Ascending aorta (tissue), 2 donors: ENCODE results near the gene ADGRB3. TPM values are rescaled to one million over a fixed set of nuclear protein-coding genes. Genes with fewer than 3 reads are reported as not detected.

Experiments used
- DNase-seq, 2 donors: peaks; one replicate each; pipeline ENCODE4 v3.0.0-alpha.2; 2019; ENCODE audit warnings: low spot score in 2 of 2
- H3K27ac ChIP-seq, 2 donors: fragments of 200-600 bp; sonication (generic); one replicate each; pipeline ENCODE4 v1.5.1; 2016 to 2017; ENCODE audit warnings: mild to moderate bottlenecking in 1 of 2
- H3K27me3 ChIP-seq: fragments of 200-600 bp; sonication (generic); one replicate; pipeline ENCODE4 v1.5.1; 2017
- H3K36me3 ChIP-seq, 2 donors: fragments of 200-600 bp; sonication (generic); one replicate each; pipeline ENCODE4 v1.5.1; 2016
- H3K4me1 ChIP-seq, 2 donors: fragments of 200-600 bp; sonication (generic); one replicate each; pipeline ENCODE4 v1.5.1; 2016 to 2017; ENCODE audit warnings: mild to moderate bottlenecking in 1 of 2
- H3K4me3 ChIP-seq, 2 donors: fragments of 200-600 bp; sonication (generic); one replicate each; pipeline ENCODE4 v1.5.1; 2016 to 2017; ENCODE audit warnings: mild to moderate bottlenecking in 1 of 2
- H3K9me3 ChIP-seq, 2 donors: fragments of 200-600 bp; sonication (generic); one replicate each; pipeline ENCODE4 v1.5.1; 2016
- intact Hi-C: fragments of 100-400 bp; cut with DNase I; formaldehyde crosslinking; loops from one replicate; pipeline ENCODE4 v1.15.1; 2023
- total RNA-seq: library from RNA; depleted of rRNA; stranded (reverse); fragments of >200 nt; gene quantifications from one replicate; pipeline ENCODE4 v1.1.0, GENCODE V29; 2016
- TF ChIP-seq, protein P1 (sequence below), 3 experiments: fragments of 200-600 bp in 2 of 3; fragments of 450-650 bp in 1 of 3; sonication (generic) in 2 of 3; IDR thresholded peaks; one replicate each; pipeline ENCODE4 v1.5.1; 2016 to 2019; ENCODE audit warnings: antibody characterized with exemption in 3 of 3, mild to moderate bottlenecking in 1 of 3, moderate library complexity in 1 of 3

The ADGRB3 gene
- total RNA-seq, 1 donor from 2014 or later: 4.4 TPM

DNA sequence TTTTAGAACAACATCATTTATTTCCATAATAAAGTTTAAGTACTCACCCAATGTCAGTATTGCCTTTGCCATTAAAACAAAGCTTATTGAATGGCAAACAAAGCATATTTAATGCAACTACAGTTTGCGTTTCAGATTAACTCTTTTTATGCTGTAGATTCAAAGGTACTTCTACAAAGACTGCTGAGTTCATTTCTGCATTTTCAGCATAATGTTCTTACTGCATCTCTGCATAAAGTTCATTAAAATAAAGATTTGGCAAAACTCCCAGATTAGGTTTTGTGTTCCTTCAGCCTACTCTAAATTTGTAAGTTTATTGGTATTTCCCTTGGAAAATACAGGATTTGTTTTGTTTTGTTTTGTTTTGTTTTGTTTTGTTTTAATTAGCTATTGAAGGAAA, 359.4 kb downstream of the ADGRB3 start:
- no peak overlapping the region for H3K4me3 ChIP-seq
- H3K4me1 ChIP-seq: no peaks in the 10 kb centered on the region
- no peaks in the 10 kb centered on the region for H3K36me3 ChIP-seq
- no peaks in the 10 kb centered on the region for H3K27me3 ChIP-seq
- no peaks in the 10 kb centered on the region for H3K9me3 ChIP-seq
- no peak for DNase-seq
- intact Hi-C loops: no loop called here
- TF ChIP-seq, protein P1, sequence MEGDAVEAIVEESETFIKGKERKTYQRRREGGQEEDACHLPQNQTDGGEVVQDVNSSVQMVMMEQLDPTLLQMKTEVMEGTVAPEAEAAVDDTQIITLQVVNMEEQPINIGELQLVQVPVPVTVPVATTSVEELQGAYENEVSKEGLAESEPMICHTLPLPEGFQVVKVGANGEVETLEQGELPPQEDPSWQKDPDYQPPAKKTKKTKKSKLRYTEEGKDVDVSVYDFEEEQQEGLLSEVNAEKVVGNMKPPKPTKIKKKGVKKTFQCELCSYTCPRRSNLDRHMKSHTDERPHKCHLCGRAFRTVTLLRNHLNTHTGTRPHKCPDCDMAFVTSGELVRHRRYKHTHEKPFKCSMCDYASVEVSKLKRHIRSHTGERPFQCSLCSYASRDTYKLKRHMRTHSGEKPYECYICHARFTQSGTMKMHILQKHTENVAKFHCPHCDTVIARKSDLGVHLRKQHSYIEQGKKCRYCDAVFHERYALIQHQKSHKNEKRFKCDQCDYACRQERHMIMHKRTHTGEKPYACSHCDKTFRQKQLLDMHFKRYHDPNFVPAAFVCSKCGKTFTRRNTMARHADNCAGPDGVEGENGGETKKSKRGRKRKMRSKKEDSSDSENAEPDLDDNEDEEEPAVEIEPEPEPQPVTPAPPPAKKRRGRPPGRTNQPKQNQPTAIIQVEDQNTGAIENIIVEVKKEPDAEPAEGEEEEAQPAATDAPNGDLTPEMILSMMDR (IDR thresholded peaks at IDR 0.05): no peak
- no peak overlapping the region for H3K27ac ChIP-seq

DNA sequence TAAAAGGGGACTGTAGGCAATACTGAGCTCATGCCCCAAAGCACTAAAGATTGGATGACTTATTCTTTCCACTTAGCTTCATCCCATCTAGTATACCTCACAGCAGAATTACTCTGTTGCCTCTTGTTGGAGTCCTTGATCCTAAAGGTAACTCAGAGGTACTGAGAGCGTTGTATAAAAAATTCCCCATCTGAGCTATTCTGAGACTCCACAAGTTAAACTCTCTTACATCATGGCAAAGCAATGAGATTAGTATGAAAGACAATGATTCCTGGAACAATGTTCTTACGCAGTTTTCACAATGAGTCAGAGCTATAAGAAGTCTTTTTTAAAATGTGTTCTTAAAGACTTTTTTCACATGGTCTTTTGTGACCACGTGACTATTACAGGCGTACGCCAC, 370.1 kb downstream of the ADGRB3 start:
- no peak overlapping the region for H3K4me3 ChIP-seq
- no peak for DNase-seq
- no peaks in the 10 kb centered on the region for H3K4me1 ChIP-seq
- TF ChIP-seq, protein P1 (IDR thresholded peaks at IDR 0.05): no peak
- intact Hi-C loops: no loop called here
- no peaks in the 10 kb centered on the region for H3K27me3 ChIP-seq
- no peaks in the 10 kb centered on the region for H3K36me3 ChIP-seq
- no peak overlapping the region for H3K27ac ChIP-seq
- H3K9me3 ChIP-seq: no peaks in the 10 kb centered on the region

DNA sequence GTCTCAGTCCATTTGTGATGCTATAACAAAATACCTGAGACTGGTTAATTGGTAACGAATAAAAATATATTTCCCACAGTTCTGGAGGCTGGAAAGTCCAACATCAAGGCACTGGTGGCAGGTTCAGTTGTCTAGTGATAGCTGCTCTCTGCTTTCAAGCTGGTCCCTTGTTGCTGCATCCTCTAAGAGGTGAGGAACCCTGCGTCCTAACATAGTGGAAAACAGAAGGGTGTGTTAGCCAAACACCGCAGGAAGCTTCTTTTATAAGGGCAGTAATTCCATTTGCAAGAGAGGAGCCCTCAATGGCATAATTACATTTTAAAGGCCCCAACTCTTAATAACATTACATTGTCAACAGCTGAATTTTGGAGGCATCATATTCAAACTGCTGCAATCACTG, 372.7 kb downstream of the ADGRB3 start:
- intact Hi-C loops: no loop called here
- TF ChIP-seq, protein P1 (IDR thresholded peaks at IDR 0.05): no peak
- DNase-seq: no peak

DNA sequence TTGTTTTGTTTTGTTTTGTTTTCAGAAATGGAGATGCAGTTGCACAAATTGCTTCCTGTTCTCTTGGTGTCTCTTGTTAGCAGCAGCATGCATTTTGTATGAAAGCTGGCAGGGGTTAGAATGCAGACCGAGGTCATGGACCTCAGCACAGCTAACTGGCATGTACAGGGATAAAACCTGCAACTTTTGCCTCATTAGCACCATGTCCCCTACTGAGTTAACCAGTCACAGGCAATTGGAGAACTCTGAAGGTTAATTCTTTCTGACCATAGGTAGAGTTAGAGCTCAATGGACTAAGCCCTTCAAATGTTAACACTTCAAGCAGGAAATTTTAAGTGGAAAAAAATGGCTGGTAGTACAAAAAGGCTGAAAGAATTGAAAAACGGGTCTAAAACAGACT, 377.1 kb downstream of the ADGRB3 start:
- Histone ChIP-seq H3K4me1 (no peaks in the 10 kb centered on the region), H3K27ac (no peak overlapping the region), H3K9me3 (no peaks in the 10 kb centered on the region), H3K27me3 (no peaks in the 10 kb centered on the region), H3K36me3 (no peaks in the 10 kb centered on the region), H3K4me3 (no peak overlapping the region)
- DNase-seq: no peak
- intact Hi-C loops: no loop called here
- TF ChIP-seq, protein P1 (IDR thresholded peaks at IDR 0.05): no peak

More for the DNA sequence above, 372.7 kb downstream of the ADGRB3 start:
- H3K4me1 ChIP-seq: no peaks in the 10 kb centered on the region
- no peaks in the 10 kb centered on the region for H3K27me3 ChIP-seq
- no peak overlapping the region for H3K4me3 ChIP-seq
- H3K9me3 ChIP-seq: no peaks in the 10 kb centered on the region
- no peak overlapping the region for H3K27ac ChIP-seq
- no peaks in the 10 kb centered on the region for H3K36me3 ChIP-seq

DNA sequence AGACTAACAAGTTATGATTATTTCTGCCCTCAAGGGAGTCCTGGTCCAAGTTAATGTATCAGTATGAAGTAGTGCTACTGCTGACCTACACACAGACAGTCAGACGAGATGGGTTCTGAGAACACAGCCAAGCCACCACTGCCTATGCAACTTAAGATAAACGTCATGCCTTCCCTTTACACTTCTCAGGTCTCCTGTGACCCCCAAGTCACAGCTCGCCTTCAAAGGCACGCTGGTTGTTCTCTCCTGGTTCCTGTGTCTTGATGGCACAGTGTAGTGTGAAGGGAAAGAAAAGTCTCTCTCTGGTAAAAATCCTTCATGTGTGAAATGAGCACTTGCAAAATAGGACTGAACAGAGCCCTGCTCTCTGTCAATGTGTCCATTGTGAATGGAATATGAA, 377.8 kb downstream of the ADGRB3 start:
- TF ChIP-seq, protein P1 (IDR thresholded peaks at IDR 0.05): no peak
- no peaks in the 10 kb centered on the region for H3K27me3 ChIP-seq
- intact Hi-C loops: no loop called here
- no peak overlapping the region for H3K4me3 ChIP-seq
- H3K4me1 ChIP-seq: no peaks in the 10 kb centered on the region
- no peaks in the 10 kb centered on the region for H3K9me3 ChIP-seq
- no peak overlapping the region for H3K27ac ChIP-seq
- no peak for DNase-seq
- H3K36me3 ChIP-seq: no peaks in the 10 kb centered on the region

DNA sequence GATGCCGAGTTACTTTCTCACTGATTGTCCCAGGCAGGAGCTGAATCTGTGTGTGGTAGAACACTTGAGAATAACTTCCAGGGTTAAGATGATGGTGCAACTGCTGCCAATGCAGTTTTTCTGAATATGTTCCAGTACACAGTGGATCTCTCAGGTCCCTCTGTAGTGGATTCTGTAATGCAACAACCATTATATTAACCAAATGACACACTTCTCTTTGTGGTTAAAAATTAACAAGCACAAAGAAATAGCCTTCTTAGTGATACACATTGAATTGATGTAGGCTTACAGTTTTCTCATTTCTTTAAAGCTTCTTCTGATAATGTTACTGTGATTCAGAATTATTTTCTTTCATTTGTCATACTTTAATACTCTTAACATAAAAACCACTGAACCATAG, 383.8 kb downstream of the ADGRB3 start:
- no peaks in the 10 kb centered on the region for H3K9me3 ChIP-seq
- no peaks in the 10 kb centered on the region for H3K36me3 ChIP-seq
- no peaks in the 10 kb centered on the region for H3K27me3 ChIP-seq
- DNase-seq: no peak
- no peak overlapping the region for H3K4me3 ChIP-seq
- TF ChIP-seq, protein P1 (IDR thresholded peaks at IDR 0.05): no peak
- H3K27ac ChIP-seq: no peak overlapping the region
- intact Hi-C loops: no loop called here
- no peaks in the 10 kb centered on the region for H3K4me1 ChIP-seq
